H7 (cell line): Measurements from ENCODE around the gene GGCX. TPM values are rescaled to one million over a fixed set of nuclear protein-coding genes. Genes with fewer than 3 reads are reported as not detected.
"Not testable (repeated sequence)": the region's sequence is repeated elsewhere in the genome, so short reads cannot be mapped to it uniquely, and the experiment has no call there.

Experiments
- DNase-seq: peaks from one replicate; pipeline ENCODE4 v3.0.0; 2012
- H3K27me3 ChIP-seq: 2 replicates; pipeline ENCODE4 v1.6.0; 2011; ENCODE audit warnings: mild to moderate bottlenecking, low read length; ENCODE audit not compliant: control insufficient read depth, insufficient read depth
- H3K36me3 ChIP-seq: replicated peaks from 2 replicates; pipeline ENCODE4 v1.5.1; 2011; ENCODE audit warnings: low read length; ENCODE audit not compliant: control insufficient read depth, insufficient read depth
- H3K4me3 ChIP-seq: 2 replicates; pipeline ENCODE4 v1.5.1; 2011; ENCODE audit warnings: low read depth, mild to moderate bottlenecking, control low read depth, low read length, moderate library complexity; ENCODE audit not compliant: insufficient read depth
- total RNA-seq: library from RNA; depleted of rRNA; stranded (reverse); fragments of >200 nt; shearing (Covaris generic); gene quantifications from 2 replicates; pipeline ENCODE4 v1.2.3, GENCODE V29; 2014

Gene GGCX
- total RNA-seq, 1 experiment from 2014 or later = 33.0 TPM

DNA sequence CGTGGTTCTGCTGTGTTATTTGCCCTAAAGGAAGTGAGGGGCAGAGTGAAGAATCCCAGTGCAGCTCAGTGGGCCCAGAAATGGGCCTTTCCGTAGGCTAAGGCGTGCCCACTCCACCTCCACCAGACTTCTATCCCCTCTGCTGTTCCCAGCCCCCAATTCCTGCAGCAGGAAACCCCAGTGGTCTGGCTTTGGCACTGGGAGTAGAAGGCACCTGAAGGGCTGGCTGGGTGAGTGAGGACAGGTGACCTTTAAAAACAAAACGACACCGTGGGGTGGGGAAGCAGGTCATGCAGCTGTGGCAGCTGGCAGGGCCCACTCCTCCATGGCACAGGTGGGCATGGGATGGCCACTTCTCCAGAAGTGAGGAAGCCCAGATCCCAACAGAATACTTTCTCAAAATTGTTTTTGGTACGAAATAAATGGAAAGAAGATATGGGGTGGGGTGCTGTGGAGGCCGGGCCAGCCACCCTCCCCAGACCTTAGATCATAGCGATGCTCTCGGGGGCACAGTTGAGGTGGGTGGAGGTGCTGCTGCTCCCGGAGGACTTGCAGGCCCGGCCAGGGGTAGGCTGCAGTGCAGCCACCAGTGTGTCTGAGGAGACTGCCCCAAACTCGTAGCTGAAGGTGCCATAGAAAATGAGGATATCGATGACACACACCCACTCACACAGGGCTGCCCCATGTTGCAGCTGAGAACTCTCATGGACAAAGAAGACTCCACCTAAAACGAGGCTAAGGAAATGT, 37.5 kb upstream of the GGCX start:
- no peak overlapping the region for H3K4me3 ChIP-seq
- DNase-seq = peak; percentile 19
- H3K27me3 ChIP-seq = no peaks in the 10 kb centered on the region
- peaks cover 7% of the 10 kb centered on the region for H3K36me3 ChIP-seq

DNA sequence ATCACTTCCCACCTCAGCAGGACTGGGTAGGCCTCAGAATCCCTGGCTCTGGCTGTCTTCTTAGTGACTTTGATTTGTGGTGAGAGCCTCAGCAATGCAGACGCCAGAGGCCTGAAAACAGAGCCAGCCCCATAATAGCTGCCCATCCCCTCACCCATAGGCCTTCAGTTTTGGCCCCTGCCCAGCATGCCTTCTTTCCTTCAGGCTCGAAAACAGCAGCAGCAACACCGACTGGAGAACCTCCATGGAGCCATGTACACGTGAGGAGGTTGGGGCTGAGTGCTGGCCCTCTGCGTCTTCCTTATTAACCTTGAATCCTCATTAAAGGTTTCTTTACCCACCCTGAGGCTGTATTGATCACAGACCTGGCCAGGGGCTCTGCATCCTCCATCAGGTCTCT, 35.9 kb upstream of the GGCX start:
- H3K27me3 ChIP-seq = no peaks in the 10 kb centered on the region
- no peak overlapping the region for H3K4me3 ChIP-seq
- DNase-seq = no peak
- peaks cover 7% of the 10 kb centered on the region for H3K36me3 ChIP-seq

DNA sequence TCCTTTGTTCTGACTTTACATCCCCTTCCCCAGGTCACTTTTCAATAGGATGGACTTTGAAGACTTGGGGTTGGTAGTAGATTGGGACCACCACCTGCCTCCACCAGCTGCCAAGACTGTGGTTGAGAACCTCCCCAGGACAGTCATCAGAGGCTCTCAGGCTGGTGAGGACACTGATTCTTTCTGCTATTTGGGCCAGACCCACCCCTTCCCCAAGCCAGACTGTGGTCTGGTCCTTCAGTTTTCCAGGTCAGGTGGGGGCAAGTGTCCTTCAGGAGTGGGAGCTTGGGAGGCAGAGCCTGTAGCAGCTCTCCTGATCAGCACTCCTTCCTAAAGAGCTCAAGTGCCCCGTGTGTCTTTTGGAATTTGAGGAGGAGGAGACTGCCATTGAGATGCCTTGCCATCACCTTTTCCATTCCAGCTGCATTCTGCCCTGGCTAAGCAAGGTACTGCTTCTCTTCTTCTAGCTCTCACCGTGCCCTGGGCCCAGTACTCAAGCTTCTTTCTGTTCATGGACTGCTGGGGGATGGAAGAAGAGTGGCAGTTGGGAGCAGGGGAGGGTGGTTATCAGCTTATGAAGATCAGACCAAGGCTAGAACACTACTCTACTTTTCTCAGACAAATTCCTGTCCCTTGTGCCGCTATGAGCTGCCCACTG, 35.3 kb upstream of the GGCX start:
- Histone ChIP-seq H3K27me3 (no peaks in the 10 kb centered on the region), H3K4me3 (no peak overlapping the region; the same call in 1 of the 2 replicates), H3K36me3 (peaks cover 7% of the 10 kb centered on the region)
- no peak for DNase-seq

DNA sequence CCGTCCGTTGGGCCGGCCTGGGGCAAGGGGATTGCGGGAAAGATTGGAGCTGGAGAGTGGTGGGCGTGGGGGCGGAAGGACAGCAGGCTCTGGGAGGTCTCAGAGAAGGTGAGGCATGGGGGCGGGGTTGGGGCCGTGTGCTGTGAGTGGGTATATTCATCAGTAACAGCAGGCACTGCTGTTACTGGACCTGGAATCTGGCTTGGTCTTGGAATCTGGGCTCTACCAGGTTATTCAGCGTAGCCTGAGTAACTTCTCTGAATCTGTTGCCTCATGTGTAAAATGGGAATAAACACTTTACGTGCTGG, 34.7 kb upstream of the GGCX start:
- H3K4me3 ChIP-seq = peak overlapping the region; percentile 87
- H3K27me3 ChIP-seq = no peaks in the 10 kb centered on the region
- peaks cover 7% of the 10 kb centered on the region for H3K36me3 ChIP-seq
- peak; percentile 79 for DNase-seq

DNA sequence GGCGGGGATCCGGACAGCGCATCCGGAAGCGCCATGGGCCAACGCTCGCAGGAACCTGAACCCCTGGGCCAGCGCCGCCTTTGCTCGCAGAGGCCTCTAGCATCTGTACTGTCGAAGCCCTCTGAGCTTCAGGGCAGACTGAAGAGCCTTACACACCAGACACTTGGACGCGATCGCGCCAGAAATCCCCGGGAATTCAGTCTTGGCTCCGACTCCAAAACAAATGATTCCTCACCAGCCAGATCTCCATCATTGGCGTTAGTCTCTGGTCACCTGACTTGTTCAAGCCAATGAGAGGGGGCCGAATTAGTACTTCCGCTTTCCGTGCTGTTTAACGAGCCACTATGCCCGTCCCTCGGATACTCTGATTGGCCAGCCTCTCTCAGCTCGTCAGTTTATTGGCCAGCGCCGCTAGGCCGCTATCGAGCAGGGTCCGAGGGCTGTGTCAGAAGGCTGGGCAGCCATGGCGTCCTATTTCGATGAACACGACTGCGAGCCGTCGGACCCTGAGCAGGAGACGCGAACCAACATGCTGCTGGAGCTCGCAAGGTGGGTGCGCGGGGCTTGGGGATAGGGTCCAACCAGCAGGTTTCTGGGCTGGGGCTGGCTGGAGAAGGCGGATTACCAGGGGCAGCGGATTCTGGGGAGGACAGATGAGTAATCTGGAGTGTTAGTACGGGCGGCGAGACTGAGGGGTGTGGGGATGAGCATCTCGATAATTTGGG, 34.2 kb upstream of the GGCX start, which contains the start of gene RNF181:
RNF181 (plus strand) TSS at position 445 of the 725 bp plus-strand sequence; CDS start at position 464, 19 bp downstream.
- H3K27me3 ChIP-seq = no peaks in the 10 kb centered on the region
- DNase-seq = peak; percentile 98

DNA sequence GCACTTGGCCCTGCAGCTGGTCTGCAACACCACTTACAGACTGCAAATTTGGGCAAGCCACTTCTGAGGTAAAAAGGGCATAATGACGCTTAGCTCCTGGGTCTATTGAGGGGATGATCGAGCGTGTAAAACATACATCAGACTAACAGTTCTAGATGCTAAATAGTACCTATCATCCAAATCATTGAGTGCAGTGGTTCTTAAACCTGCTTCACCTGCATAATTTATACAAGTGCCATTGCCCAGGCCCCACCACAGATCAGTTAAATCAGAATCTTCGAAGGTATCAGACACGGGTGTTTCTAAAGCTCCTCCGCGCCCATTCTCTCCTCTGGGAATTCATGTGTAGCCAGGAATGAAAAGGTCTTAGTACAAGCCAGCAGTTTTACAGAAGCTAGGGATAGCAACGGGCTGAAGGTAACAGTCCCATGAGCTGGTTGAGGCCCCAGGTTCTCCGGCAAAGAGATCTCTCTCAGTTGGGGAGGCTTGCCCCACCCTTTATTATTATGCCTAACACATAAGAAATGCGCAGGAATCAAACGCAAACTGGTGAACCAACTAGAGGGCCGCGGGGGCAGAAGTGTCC, 33.5 kb upstream of the GGCX start:
- peaks cover 7% of the 10 kb centered on the region for H3K36me3 ChIP-seq
- H3K4me3 ChIP-seq = peak overlapping the region; percentile 87
- DNase-seq = no peak
- no peaks in the 10 kb centered on the region for H3K27me3 ChIP-seq

More for the DNA sequence above, 34.2 kb upstream of the GGCX start, which contains the start of gene RNF181:
- Histone ChIP-seq H3K4me3 (peak within 1 kb of the TSS; percentile 87), H3K36me3 (peaks cover 7% of the 10 kb centered on the region)

DNA sequence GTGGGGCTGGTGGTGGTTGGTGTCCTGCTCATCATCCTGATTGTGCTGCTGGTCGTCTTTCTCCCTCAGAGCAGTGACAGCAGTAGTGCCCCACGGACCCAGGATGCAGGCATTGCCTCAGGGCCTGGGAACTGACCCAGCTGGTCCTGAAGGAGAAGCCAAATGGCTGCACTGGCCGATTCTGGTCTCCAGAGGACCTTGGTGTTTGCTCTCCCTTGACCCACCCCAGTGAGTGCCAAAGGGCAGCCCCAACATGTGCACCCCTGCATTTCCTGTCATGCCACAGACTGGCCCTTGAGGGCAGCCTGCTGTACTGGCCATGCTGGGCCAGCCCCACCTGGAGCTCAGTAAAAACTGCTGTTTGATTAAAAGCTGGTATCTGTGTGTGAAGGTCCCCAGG, 31.7 kb upstream of the GGCX start:
- H3K4me3 ChIP-seq = no peak overlapping the region
- H3K27me3 ChIP-seq = no peaks in the 10 kb centered on the region
- no peak for DNase-seq
- H3K36me3 ChIP-seq = peaks cover 7% of the 10 kb centered on the region

DNA sequence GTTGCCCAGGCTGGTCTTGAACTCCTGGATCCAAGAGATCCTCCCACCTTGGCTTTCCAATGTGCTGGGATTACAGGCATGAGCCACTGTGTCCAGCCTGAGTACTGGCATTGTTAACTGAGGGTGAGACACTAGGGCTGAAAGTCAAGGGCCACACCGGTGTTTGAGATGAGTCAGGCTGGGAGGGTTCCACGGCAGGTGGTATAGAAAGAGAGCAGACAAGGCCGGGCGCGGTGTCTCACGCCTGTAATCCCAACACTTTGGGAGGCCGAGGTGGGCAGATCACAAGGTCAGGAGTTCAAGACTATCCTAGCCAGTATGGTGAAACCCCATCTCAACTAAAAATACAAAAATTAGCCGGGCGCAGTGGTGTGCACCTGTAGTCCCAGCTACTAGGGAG, 31.0 kb upstream of the GGCX start:
- DNase-seq, H3K4me3 ChIP-seq, H3K36me3 ChIP-seq, H3K27me3 ChIP-seq: not testable (repeated sequence)

DNA sequence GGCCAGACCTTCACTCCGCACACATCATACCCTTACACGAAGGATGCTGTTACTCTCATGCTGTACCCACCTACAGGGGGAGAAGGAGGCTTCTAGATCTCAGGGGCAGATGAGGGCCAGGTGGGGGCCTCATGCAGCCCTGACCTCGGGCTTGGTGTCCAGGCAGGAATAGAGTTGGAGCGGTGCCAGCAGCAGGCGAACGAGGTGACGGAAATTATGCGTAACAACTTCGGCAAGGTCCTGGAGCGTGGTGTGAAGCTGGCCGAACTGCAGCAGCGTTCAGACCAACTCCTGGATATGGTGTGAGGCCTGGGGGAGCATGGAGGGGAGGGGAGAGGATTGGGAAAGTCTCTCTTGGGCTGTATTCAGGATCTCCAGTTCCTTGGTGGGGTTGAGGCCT, 30.3 kb upstream of the GGCX start:
- DNase-seq = no peak
- no peaks in the 10 kb centered on the region for H3K27me3 ChIP-seq
- no peaks in the 10 kb centered on the region for H3K36me3 ChIP-seq
- no peak overlapping the region for H3K4me3 ChIP-seq

DNA sequence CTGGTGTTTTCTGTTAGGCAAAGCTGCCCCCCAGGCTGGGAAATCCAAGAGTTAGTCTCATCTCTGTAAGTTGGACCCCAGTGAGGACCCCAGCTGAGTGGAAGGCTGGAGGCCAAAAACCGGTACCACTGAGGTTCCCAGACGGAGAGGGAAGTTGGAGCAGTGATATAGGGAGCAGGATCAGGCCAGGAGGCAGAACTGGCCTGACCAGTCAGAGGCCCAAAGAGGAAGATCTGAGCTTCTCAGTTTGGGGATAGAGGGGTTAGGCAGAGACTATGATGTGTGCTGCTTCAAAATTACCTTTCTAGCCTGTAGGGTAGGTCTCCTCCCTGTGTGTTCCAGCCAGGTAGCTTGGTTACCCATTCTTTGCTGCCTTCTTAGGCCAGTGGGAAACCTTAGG, 29.7 kb upstream of the GGCX start:
- DNase-seq = no peak
- H3K4me3 ChIP-seq = no peak overlapping the region
- H3K36me3 ChIP-seq = no peaks in the 10 kb centered on the region
- no peaks in the 10 kb centered on the region for H3K27me3 ChIP-seq

DNA sequence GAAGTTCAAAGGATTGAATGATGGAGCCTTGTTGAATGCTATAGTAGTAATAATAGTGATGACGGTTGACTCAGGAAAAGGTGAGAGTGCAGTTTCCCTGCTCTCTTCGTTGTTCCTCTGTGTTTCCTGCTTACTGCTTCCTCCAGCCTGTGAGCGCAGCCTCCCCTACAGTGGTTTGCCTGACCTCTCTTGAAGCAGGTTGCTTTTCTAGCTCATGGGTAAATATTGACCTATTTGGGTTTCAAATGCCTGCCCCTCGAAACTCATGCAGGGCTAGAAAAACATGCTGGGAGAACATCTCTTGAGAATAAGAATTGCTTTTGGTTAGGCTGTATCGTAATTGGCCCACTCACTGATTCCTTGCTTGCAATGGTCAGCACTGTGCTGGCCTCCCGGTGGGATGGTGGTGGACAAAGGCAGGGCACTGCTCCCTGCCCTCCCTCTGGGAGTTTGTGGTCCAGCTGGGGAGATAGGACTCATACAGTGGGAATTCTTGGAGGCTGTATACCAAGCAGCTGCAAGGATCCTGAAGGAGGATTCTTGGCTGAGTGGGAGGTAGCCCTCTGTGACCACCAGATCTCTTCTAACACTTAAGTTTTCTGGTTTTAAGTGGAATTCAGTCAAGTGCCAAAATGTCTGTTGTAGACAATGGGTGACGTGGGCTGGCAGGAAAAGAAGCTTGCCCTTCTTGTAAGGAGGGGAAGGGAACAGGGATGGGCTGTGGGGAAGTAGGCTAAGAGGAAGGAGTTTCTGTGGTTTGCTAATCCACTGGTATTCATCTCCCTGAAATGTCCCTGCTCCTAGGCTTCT, 28.9 kb upstream of the GGCX start:
- Histone ChIP-seq H3K36me3 (no peaks in the 10 kb centered on the region), H3K27me3 (peaks cover 2% of the 10 kb centered on the region), H3K4me3 (no peak overlapping the region)
- DNase-seq = no peak

DNA sequence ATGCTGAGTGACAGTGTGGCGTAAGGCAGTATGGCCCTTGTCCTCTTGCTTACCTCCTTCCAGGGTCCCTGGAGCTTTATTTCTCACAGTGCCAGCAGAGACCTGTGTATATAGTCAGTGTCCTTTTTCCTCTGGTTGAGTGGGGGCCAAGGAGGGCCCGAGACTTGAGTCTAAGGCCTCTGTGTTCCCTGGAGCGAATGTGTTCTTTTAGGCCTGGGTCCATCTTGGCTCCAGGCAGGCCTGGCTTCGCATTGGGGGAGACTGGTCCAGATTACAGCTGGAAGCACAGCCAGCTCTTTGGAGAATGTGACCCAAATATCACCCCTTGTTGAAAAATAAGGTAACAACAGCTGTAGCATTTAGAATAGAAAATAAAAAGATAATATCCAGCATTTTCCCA, 27.9 kb upstream of the GGCX start:
- Histone ChIP-seq H3K27me3 (peaks cover 11% of the 10 kb centered on the region), H3K36me3 (no peaks in the 10 kb centered on the region), H3K4me3 (no peak overlapping the region)
- no peak for DNase-seq

DNA sequence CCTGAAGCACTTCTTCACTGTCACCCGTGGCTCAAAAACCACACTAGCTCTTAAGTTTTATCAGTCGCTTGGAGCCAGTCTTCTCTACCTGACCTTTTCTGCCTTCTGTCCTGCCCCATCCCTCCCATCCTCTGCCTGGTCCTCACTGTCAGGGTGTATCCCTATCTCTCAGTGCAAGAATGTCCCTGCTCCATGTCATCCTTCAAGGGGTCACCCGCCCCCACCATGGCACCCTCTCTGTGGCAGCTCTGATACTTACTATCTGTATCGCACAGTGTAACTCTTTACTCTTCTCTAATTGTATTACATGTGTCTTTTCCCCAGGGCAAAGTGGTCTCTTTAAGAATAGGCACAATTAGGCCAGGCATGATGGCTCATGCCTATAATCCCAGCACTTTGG, 27.4 kb upstream of the GGCX start:
- peaks cover 16% of the 10 kb centered on the region for H3K27me3 ChIP-seq
- H3K36me3 ChIP-seq = no peaks in the 10 kb centered on the region
- no peak overlapping the region for H3K4me3 ChIP-seq
- no peak for DNase-seq

DNA sequence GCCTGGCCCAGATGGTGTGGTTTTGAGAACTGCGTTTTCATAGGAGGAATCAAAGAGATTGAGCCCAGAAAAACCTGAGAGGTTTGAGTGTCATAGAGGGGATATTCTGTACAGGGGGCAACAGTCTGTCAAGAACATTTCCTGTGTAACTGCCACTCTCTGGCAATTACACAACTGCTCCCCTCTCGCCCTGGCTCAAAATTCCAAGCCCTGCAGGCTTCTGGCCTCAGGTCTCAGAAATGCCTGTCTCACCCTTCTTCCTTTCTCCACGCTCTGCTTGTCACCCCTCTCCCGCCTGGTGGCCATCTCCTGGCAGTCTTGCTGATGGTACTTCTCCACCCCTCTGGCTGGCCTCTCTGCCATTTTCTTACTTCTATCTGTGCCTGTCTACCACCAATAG, 26.9 kb upstream of the GGCX start:
- peak; percentile 32 for DNase-seq
- Histone ChIP-seq H3K4me3 (no peak overlapping the region), H3K36me3 (no peaks in the 10 kb centered on the region), H3K27me3 (peaks cover 18% of the 10 kb centered on the region)
